Transverse colon (tissue), 4 donors: ENCODE measurements around the gene SDR42E1. TPM values are rescaled to one million over a fixed set of nuclear protein-coding genes. Genes with fewer than 3 reads are reported as not detected.

Experiments used
- DNase-seq: peaks from one replicate; pipeline ENCODE4 v3.0.0-alpha.2; 2019
- H3K27ac ChIP-seq, 4 donors: fragments of 200-600 bp; sonication (generic); 2 replicates each; pipeline ENCODE4 v1.5.1; 2016 to 2018; ENCODE audit warnings: inconsistent platforms in 4 of 4
- H3K27me3 ChIP-seq: fragments of 200-600 bp; sonication (generic); 2 replicates; pipeline ENCODE4 v1.5.1; 2017; ENCODE audit warnings: inconsistent platforms
- H3K36me3 ChIP-seq, 4 donors: fragments of 200-600 bp; sonication (generic); 2 replicates each; pipeline ENCODE4 v1.5.1; 2017 to 2019; ENCODE audit warnings: inconsistent platforms in 4 of 4
- H3K4me1 ChIP-seq, 4 donors: fragments of 200-600 bp; sonication (generic); 2 replicates each; pipeline ENCODE4 v1.5.1; 2017 to 2020; ENCODE audit warnings: inconsistent platforms in 4 of 4
- H3K4me3 ChIP-seq, 4 donors: fragments of 200-600 bp; sonication (generic); 1 replicate in 1 of 4; 2 replicates in 3 of 4; pipeline versions ENCODE4 v1.5.1 to v1.6.1; 2017 to 2019; ENCODE audit warnings: inconsistent platforms in 4 of 4
- H3K9me3 ChIP-seq, 2 donors: fragments of 200-600 bp; sonication (generic); 2 replicates each; pipeline ENCODE4 v1.5.1; 2017 to 2019; ENCODE audit warnings: inconsistent platforms in 2 of 2
- CTCF ChIP-seq, 5 experiments: fragments of 200-600 bp in 3 of 5; fragments of 450-650 bp in 2 of 5; sonication (generic) in 3 of 5; IDR thresholded peaks; 1 replicate in 2 of 5; 2 replicates in 3 of 5; pipeline ENCODE4 v1.5.1; 2016 to 2017; ENCODE audit warnings: antibody characterized with exemption in 5 of 5, inconsistent platforms in 3 of 5, mild to moderate bottlenecking in 2 of 5, moderate library complexity in 1 of 5
- EP300 ChIP-seq: sonication (generic); formaldehyde crosslinking; IDR thresholded peaks from one replicate; pipeline ENCODE4 v1.6.1; 2017; ENCODE audit warnings: antibody characterized with exemption, low read depth
- POLR2A ChIP-seq: fragments of 450-650 bp; IDR thresholded peaks from one replicate; pipeline ENCODE4 v1.6.1; 2016; ENCODE audit warnings: antibody characterized with exemption, mild to moderate bottlenecking, moderate library complexity
- POLR2AphosphoS5 ChIP-seq, 3 donors: sonication (generic); formaldehyde crosslinking; IDR thresholded peaks; one replicate each; pipeline ENCODE4 v1.6.1; 2016; ENCODE audit warnings: antibody characterized with exemption in 3 of 3
- WGBS, 2 donors: methylation state at CpG; one replicate each; pipeline ENCODE4 v1.1.5; 2018; ENCODE audit warnings: low coverage in 1 of 2; 5-methylcytosine and 5-hydroxymethylcytosine counted together
- in situ Hi-C, 4 donors: fragments of 200-750 bp; cut with MboI; loops; one replicate each; pipeline versions ENCODE4 v1.15.0 to v1.15.1; 2017; ENCODE audit warnings: low sequenced_read_pairs in 3 of 4, low pct_ligation_motif_present in 1 of 4, low pct_unique_long_range_greater_than_20kb in 1 of 4
- intact Hi-C: fragments of 100-400 bp; cut with DNase I; formaldehyde crosslinking; loops from one replicate; pipeline ENCODE4 v1.15.1; 2023; ENCODE audit warnings: low total_unique reads
- total RNA-seq, 4 donors: library from RNA; depleted of rRNA; stranded (reverse); fragments of >200 nt; gene quantifications; one replicate each; pipeline ENCODE4 v1.1.0, GENCODE V29; 2016

Gene SDR42E1
- total RNA-seq, 4 donors from 2014 or later = 3.4 to 12.2 (median 7.7) TPM

DNA sequence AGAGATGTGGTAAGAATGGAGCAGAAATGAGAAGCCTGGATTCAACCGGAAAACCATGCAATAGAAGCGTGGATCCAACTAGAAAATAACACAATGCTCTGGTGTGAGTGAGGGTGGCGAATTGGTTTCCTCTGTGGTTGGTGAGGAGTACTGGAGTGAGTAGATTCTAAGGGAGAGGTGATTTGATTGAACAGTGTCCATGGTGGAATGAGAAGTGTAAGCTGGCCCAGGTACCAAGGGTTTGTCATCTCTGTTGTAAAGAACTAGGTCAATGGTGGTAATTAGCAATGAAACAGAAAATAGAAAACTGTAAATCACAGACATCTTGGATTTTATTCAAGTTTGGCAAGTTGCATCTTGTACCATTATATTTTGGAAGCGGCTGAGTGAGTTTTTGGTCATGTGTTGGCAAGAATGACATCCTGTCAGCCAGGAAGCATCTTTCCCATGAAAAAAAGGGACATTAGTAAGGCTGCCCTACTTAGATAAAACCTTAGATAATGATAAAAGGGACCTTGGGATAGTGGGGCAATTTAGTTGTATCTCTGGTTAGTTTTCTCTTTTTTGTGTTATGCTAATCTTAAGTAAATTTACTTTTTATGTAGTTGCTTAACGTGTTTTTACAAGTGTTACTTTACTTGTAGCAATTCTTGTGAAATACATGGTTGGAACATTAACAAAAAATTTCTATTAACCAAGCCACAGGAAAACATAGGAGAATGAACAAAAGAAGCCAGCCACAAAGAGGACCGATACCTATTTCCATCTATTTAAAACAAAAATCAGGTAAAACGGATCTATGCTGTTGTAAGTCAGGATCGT lies 44.7 kb upstream of the SDR42E1 start:
- in situ Hi-C loops = no loop called here
- DNase-seq = no peak
- H3K27ac ChIP-seq = no peak overlapping the region
- H3K36me3 ChIP-seq = no peaks in the 10 kb centered on the region
- H3K27me3 ChIP-seq = no peaks in the 10 kb centered on the region
- intact Hi-C loops = no loop called here
- no peaks in the 10 kb centered on the region for H3K9me3 ChIP-seq
- H3K4me1 ChIP-seq = peaks cover 3 to 63% (median 25%) of the 10 kb centered on the region in 4 donors
- no peak overlapping the region for H3K4me3 ChIP-seq
- TF ChIP-seq POLR2AphosphoS5 (IDR thresholded peaks at IDR 0.05) (no peak), CTCF (IDR thresholded peaks at IDR 0.05) (no peak), POLR2A (no peak), EP300 (no peak)
- 48 to 58% methylated on average over 8 of the region's 8 CpGs for WGBS, 2 donors

DNA sequence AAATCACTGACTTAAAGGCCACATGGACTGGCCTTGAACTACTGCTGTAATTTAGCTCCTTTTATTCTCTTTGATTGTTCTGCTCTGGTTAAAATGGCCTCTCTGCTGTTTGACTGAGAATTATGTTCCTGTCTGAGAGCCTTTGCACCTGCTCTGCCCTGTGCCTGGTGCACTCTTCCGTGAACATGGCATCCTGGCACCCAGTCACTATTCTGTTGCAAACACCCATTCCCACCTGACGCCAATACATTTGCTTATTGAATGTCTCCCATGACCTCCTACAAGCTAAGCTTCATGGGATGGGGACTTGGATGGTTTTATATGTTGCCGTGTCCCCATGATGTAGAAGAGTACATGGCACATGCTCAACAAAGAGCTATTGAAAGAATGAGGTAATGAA lies 43.8 kb upstream of the SDR42E1 start:
- DNase-seq = no peak
- in situ Hi-C loops (no loop called here), intact Hi-C loops (no loop called here)
- 90 to 91% methylated on average over 3 of the region's 3 CpGs for WGBS, 2 donors
- Histone ChIP-seq H3K9me3 (no peaks in the 10 kb centered on the region), H3K36me3 (no peaks in the 10 kb centered on the region), H3K27ac (no peak overlapping the region), H3K4me1 (peaks cover 0 to 61% (median 26%) of the 10 kb centered on the region in 4 donors), H3K27me3 (no peaks in the 10 kb centered on the region), H3K4me3 (no peak overlapping the region)
- no peak for TF ChIP-seq POLR2AphosphoS5 (IDR thresholded peaks at IDR 0.05)
- TF ChIP-seq CTCF (IDR thresholded peaks at IDR 0.05) = no peak

DNA sequence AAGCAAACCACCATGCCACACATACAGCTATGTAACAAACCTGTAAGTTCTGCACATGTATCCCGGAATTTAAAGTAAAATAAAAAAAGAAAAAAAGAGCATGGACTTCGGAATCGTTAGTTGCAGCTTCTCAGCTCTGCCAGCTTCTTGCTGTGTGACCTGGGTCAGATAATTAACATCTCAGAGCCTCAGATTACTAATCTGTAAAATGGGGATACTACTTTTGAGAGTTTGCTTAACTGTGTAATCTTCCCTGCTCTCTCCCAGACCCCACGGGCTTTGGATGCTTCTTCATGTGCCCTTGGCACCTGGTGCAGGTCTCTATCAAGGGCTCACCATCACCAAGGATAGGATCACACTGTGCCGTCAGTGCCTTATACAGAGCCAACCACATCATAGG lies 40.4 kb upstream of the SDR42E1 start:
- intact Hi-C loops = no loop called here
- Histone ChIP-seq H3K9me3 (no peaks in the 10 kb centered on the region), H3K27me3 (no peaks in the 10 kb centered on the region), H3K27ac (peak overlapping the region in 1 of 4 donors; percentile 60), H3K4me3 (no peak overlapping the region), H3K36me3 (no peaks in the 10 kb centered on the region), H3K4me1 (peaks cover 2 to 73% (median 22%) of the 10 kb centered on the region in 4 donors)
- no peak for TF ChIP-seq EP300
- no peak for TF ChIP-seq POLR2AphosphoS5 (IDR thresholded peaks at IDR 0.05)
- no peak for TF ChIP-seq CTCF (IDR thresholded peaks at IDR 0.05)
- TF ChIP-seq POLR2A = no peak
- in situ Hi-C loops = no loop called here
- no peak for DNase-seq
- WGBS, 2 donors = 54 to 66% methylated on average over 4 to 5 of the region's 5 CpGs

GRCh38 chr16:82050909-82051357 lies 39.7 kb upstream of the SDR42E1 start:
- no peaks in the 10 kb centered on the region for H3K36me3 ChIP-seq
- H3K27ac ChIP-seq = peak overlapping the region; percentile 60 to 69 (median 67)
- no peak overlapping the region for H3K4me3 ChIP-seq
- intact Hi-C loops = no loop called here
- WGBS, 2 donors = 51 to 59% methylated on average over 4 of the region's 4 CpGs
- no peak for DNase-seq
- H3K9me3 ChIP-seq = no peaks in the 10 kb centered on the region
- H3K27me3 ChIP-seq = no peaks in the 10 kb centered on the region
- in situ Hi-C loops = no loop called here
- TF ChIP-seq EP300 = no peak
- TF ChIP-seq CTCF (IDR thresholded peaks at IDR 0.05) = no peak
- no peak for TF ChIP-seq POLR2AphosphoS5 (IDR thresholded peaks at IDR 0.05)
- no peak for TF ChIP-seq POLR2A
- H3K4me1 ChIP-seq = peaks cover 2 to 71% (median 21%) of the 10 kb centered on the region in 4 donors
